PC-9 (cell line): ENCODE measurements around the gene ZNF736.
"Not testable (repeated sequence)": the region's sequence is repeated elsewhere in the genome, so short reads cannot be mapped to it uniquely, and the experiment has no call there.

ENCODE experiments used
- CTCF ChIP-seq: fragments of 200-600 bp; sonication (generic); conservative IDR thresholded peaks from 2 replicates; pipeline ENCODE4 v1.6.1; 2017; ENCODE audit warnings: mixed run types, antibody characterized with exemption, mild to moderate bottlenecking, moderate library complexity
- EZH2 ChIP-seq: fragments of 200-600 bp; sonication (generic); IDR thresholded peaks from 2 replicates; pipeline ENCODE4 v1.8.0; 2017; ENCODE audit warnings: antibody characterized with exemption, low read depth

- not testable (repeated sequence) for TF ChIP-seq CTCF, EZH2
Observed at GRCh38 chr7:64316031-64316742, 2.4 kb downstream of the ZNF736 start.
